ENCODE data around the gene CAPG.

- TF ChIP-seq POLR2AphosphoS5 (IDR thresholded peaks at IDR 0.05) (peak; percentile 9), CTCF (IDR thresholded peaks at IDR 0.05) (no peak)
Measured at GRCh38 chr2:85394261-85394681, 15.9 kb downstream of the CAPG start.
